H9 (cell line): Measurements from ENCODE around the gene GTF3C1. TPM values are rescaled to one million over a fixed set of nuclear protein-coding genes. Genes with fewer than 3 reads are reported as not detected.
A peak's percentile ranks its signal among the peaks of the same experiment; 100 is the strongest.

ENCODE experiments used
- DNase-seq: peaks from one replicate; pipeline ENCODE4 v3.0.0-alpha.2; 2017
- H2AFZ ChIP-seq: one replicate; pipeline ENCODE4 v1.6.1; 2013; ENCODE audit warnings: mild to moderate bottlenecking, low read length, control low read depth, moderate library complexity
- H2AK5ac ChIP-seq: 2 replicates; pipeline ENCODE4 v1.6.1; 2013; ENCODE audit warnings: low read length, control low read depth, mixed read lengths; ENCODE audit not compliant: insufficient read length
- H2BK120ac ChIP-seq: one replicate; pipeline ENCODE4 v1.6.1; 2013; ENCODE audit warnings: low read depth, mild to moderate bottlenecking, low read length, control low read depth, inconsistent platforms; ENCODE audit not compliant: poor library complexity, severe bottlenecking
- H2BK12ac ChIP-seq: 2 replicates; pipeline ENCODE4 v1.6.1; 2013; ENCODE audit warnings: low read length, control low read depth, mixed read lengths, low read depth; ENCODE audit not compliant: insufficient read length
- H2BK15ac ChIP-seq: 2 replicates; pipeline ENCODE4 v1.6.1; 2013; ENCODE audit warnings: low read depth, low read length, control low read depth
- H2BK20ac ChIP-seq: one replicate; pipeline ENCODE4 v1.6.1; 2013; ENCODE audit warnings: low read depth, mild to moderate bottlenecking, low read length, control low read depth, inconsistent platforms; ENCODE audit not compliant: poor library complexity, severe bottlenecking
- H2BK5ac ChIP-seq: 2 replicates; pipeline ENCODE4 v1.6.1; 2013; ENCODE audit warnings: low read length, control low read depth, mixed read lengths; ENCODE audit not compliant: insufficient read length
- H3K14ac ChIP-seq: 2 replicates; pipeline ENCODE4 v1.6.1; 2013; ENCODE audit warnings: low read length, control low read depth; ENCODE audit not compliant: insufficient read depth
- H3K18ac ChIP-seq: 2 replicates; pipeline ENCODE4 v1.6.1; 2013; ENCODE audit warnings: low read depth, mild to moderate bottlenecking, mixed read lengths, low read length, control low read depth; ENCODE audit not compliant: insufficient read length
- H3K23ac ChIP-seq: 2 replicates; pipeline ENCODE4 v1.6.1; 2013; ENCODE audit warnings: low read length, control low read depth, mixed read lengths, low read depth; ENCODE audit not compliant: insufficient read length
- H3K23me2 ChIP-seq: 2 replicates; pipeline ENCODE4 v1.6.1; 2013; ENCODE audit warnings: low read depth, mild to moderate bottlenecking, mixed read lengths, low read length, control low read depth; ENCODE audit not compliant: insufficient read length, poor library complexity, severe bottlenecking
- H3K27ac ChIP-seq: 2 replicates; pipeline ENCODE4 v1.5.1; 2013; ENCODE audit warnings: low read length, control low read depth, mixed read lengths, low read depth; ENCODE audit not compliant: insufficient read length
- H3K27me3 ChIP-seq: 2 replicates; pipeline ENCODE4 v1.6.1; 2013; ENCODE audit warnings: low read length, control low read depth, inconsistent platforms; ENCODE audit not compliant: insufficient read depth
- H3K4ac ChIP-seq: 2 replicates; pipeline ENCODE4 v1.6.1; 2013; ENCODE audit warnings: low read depth, mild to moderate bottlenecking, control low read depth, inconsistent platforms, low read length, moderate library complexity
- H3K4me1 ChIP-seq: 2 replicates; pipeline ENCODE4 v1.6.1; 2013; ENCODE audit warnings: low read length, control low read depth, inconsistent platforms; ENCODE audit not compliant: insufficient read depth
- H3K4me2 ChIP-seq: 2 replicates; pipeline ENCODE4 v1.6.1; 2013; ENCODE audit warnings: low read length, control low read depth, mixed read lengths; ENCODE audit not compliant: insufficient read length, insufficient read depth
- H3K56ac ChIP-seq: 2 replicates; pipeline ENCODE4 v1.6.1; 2013; ENCODE audit warnings: low read depth, mild to moderate bottlenecking, mixed read lengths, low read length, control low read depth; ENCODE audit not compliant: insufficient read length
- H3K79me1 ChIP-seq: 2 replicates; pipeline ENCODE4 v1.6.1; 2013; ENCODE audit warnings: low read depth, mild to moderate bottlenecking, moderate library complexity, low read length, control low read depth, inconsistent platforms; ENCODE audit not compliant: insufficient read depth, poor library complexity, severe bottlenecking
- H3K79me2 ChIP-seq: 2 replicates; pipeline ENCODE4 v1.6.1; 2013; ENCODE audit warnings: low read length, control low read depth, inconsistent platforms; ENCODE audit not compliant: insufficient read depth
- H3K9ac ChIP-seq: 2 replicates; pipeline ENCODE4 v1.6.1; 2013; ENCODE audit warnings: low read length, control low read depth, mixed read lengths; ENCODE audit not compliant: insufficient read length; ENCODE audit errors: extremely low read depth
- H3K9me3 ChIP-seq: one replicate; pipeline ENCODE4 v1.6.1; 2013; ENCODE audit warnings: low read depth, low read length, inconsistent platforms; ENCODE audit not compliant: control insufficient read depth
- H3T11ph ChIP-seq: one replicate; pipeline ENCODE4 v1.6.1; 2013; ENCODE audit warnings: mild to moderate bottlenecking, low read length, control low read depth, inconsistent platforms
- H4K20me1 ChIP-seq: one replicate; pipeline ENCODE4 v1.6.1; 2013; ENCODE audit not compliant: control insufficient read depth, insufficient read length, insufficient read depth
- H4K5ac ChIP-seq: 2 replicates; pipeline ENCODE4 v1.6.1; 2013; ENCODE audit warnings: low read depth, mild to moderate bottlenecking, mixed read lengths, low read length, control low read depth; ENCODE audit not compliant: insufficient read length
- H4K8ac ChIP-seq: replicated peaks from 2 replicates; pipeline ENCODE4 v1.6.1; 2013; ENCODE audit warnings: low read length, control low read depth, mixed read lengths, low read depth; ENCODE audit not compliant: insufficient read length
- H4K91ac ChIP-seq: 2 replicates; pipeline ENCODE4 v1.6.1; 2013; ENCODE audit warnings: low read depth, mild to moderate bottlenecking, moderate library complexity, mixed read lengths, low read length, control low read depth; ENCODE audit not compliant: insufficient read length
- H3K27ac Mint-ChIP-seq, 3 experiments: 2 replicates in 2 of 3; 3 replicates in 1 of 3; pipeline ENCODE4 v1.8.0; 2020 to 2021; ENCODE audit warnings: mixed read lengths in 3 of 3, mild to moderate bottlenecking in 1 of 3, moderate library complexity in 1 of 3
- H3K27me3 Mint-ChIP-seq: 2 replicates; pipeline ENCODE4 v1.8.0; 2021; ENCODE audit warnings: low read depth, mild to moderate bottlenecking, moderate library complexity, mixed read lengths
- H3K36me3 Mint-ChIP-seq, 3 experiments: 2 replicates in 2 of 3; 3 replicates in 1 of 3; pipeline ENCODE4 v1.8.0; 2020 to 2021; ENCODE audit warnings: low read depth in 3 of 3, mixed read lengths in 3 of 3; ENCODE audit not compliant: insufficient read depth in 1 of 3
- H3K4me1 Mint-ChIP-seq, 2 experiments: 2 replicates each; pipeline ENCODE4 v1.8.0; 2020; ENCODE audit warnings: mixed read lengths in 2 of 2
- H3K4me3 Mint-ChIP-seq, 2 experiments: 2 replicates in 1 of 2; 3 replicates in 1 of 2; pipeline ENCODE4 v1.8.0; 2020 to 2021; ENCODE audit warnings: mild to moderate bottlenecking in 2 of 2, mixed read lengths in 2 of 2, moderate library complexity in 1 of 2
- H3K9me3 Mint-ChIP-seq, 2 experiments: 2 replicates in 1 of 2; 3 replicates in 1 of 2; pipeline ENCODE4 v1.8.0; 2020; ENCODE audit warnings: mild to moderate bottlenecking in 2 of 2, mixed read lengths in 2 of 2, moderate library complexity in 1 of 2
- CTCF ChIP-seq: fragments of 200-600 bp; sonication (generic); conservative IDR thresholded peaks from 3 replicates; pipeline ENCODE4 v1.8.0; 2021; ENCODE audit warnings: antibody characterized with exemption, mild to moderate bottlenecking
- WGBS: extraction: QIAGEN DNeasy Blood & Tissue Kit; methylation state at CpG from one replicate; pipeline ENCODE4 v1.1.7; 2013; ENCODE audit warnings: missing lambda C conversion rate, low lambda C conversion rate, mixed read lengths; ENCODE audit not compliant: insufficient read length; ENCODE audit errors: extremely low coverage; 5-methylcytosine and 5-hydroxymethylcytosine counted together
- total RNA-seq: library from RNA; stranded (reverse); gene quantifications from 2 replicates; pipeline ENCODE4 v1.2.1, GENCODE V29; 2021

Gene GTF3C1
- total RNA-seq, 1 experiment from 2014 or later: 113 TPM

DNA sequence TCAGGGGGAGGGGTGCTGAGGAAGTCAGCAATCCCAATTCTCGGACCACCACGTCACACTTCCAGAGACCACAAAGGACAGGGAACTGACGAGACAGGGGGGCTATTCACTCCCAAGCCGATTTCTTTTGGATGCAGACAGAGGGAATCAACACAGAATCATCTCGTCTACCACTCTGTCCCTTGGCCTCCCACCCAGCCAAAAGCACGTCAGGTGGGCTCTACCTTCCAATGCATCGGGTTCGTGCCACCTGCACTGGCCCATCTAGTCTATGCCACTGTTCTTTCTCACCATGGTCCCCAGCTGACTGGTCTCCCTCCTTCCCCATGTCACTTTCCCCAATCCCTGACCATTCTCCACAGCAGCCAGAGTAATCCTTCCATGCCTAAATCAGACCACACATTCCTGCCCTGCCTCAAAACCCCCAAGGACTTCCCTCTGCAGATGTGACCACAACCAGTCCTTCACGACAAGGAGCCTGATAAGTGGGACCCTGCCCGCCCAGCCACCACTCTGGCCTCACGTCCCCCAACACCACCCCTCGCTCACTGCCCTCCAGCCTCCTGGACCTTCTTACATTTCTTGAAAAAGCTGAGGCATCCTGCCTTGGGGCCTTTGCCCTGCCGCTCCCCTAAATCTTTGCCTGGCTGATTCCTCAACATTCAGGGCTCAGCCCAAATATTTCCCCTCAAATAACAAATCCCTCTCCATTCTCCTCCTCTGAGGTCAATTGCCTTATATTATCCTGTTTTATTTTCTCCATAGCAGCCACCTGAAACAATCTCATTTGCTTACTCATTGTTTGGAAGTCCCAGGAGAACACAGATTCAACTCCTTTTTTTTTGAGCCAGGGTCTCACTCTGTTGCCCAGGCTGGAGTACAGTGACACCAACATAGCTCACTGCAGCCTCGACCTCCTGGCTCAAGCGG lies 77.4 kb downstream of the GTF3C1 start:
- Histone ChIP-seq H3K4me2 (no peak overlapping the region), H3K23me2 (no peaks in the 10 kb centered on the region), H3K27me3 (no peaks in the 10 kb centered on the region), H2BK20ac (no peak overlapping the region), H2BK12ac (no peak overlapping the region), H3K9ac (no peak overlapping the region), H3K9me3 (no peaks in the 10 kb centered on the region), H3T11ph (no peak overlapping the region), H2BK15ac (no peak overlapping the region), H3K79me1 (no peaks in the 10 kb centered on the region), H2BK120ac (no peak overlapping the region), H4K20me1 (no peaks in the 10 kb centered on the region), H3K56ac (no peak overlapping the region), H3K27ac (no peak overlapping the region), H2AFZ (no peak overlapping the region), H3K23ac (no peak overlapping the region), H3K4ac (no peak overlapping the region), H2AK5ac (no peak overlapping the region), H3K14ac (no peak overlapping the region; the same call in 1 of the 2 replicates), H4K5ac (no peak overlapping the region), H3K4me1 (no peaks in the 10 kb centered on the region), H3K18ac (no peak overlapping the region), H3K79me2 (no peaks in the 10 kb centered on the region), H2BK5ac (no peak overlapping the region), H4K8ac (no peak overlapping the region), H4K91ac (no peak overlapping the region)
- Mint-ChIP-seq H3K27ac (peak overlapping the region in 1 of 3 experiments; percentile 22; a peak in 1 of 7 replicates), H3K4me3 (no peak overlapping the region), H3K36me3 (peaks cover 56 to 96% (median 94%) of the 10 kb centered on the region in 3 experiments), H3K4me1 (no peaks in the 10 kb centered on the region), H3K9me3 (no peaks in the 10 kb centered on the region), H3K27me3 (no peaks in the 10 kb centered on the region; the same call in 1 of the 2 replicates)
- WGBS: no CpG with 5 or more reads among the region's 15 CpGs
- DNase-seq: no peak
- no peak for TF ChIP-seq CTCF
